Stimulated activated CD4-positive, alpha-beta T cell treated with anti-CD3 and anti-CD28 coated beads, TNF-alpha, amount 100 ng/mL, for 24 hours (primary cell): ENCODE measurements around the gene UQCRQ.

ENCODE experiments used
- DNase-seq, 3 experiments: peaks; one replicate each; pipeline ENCODE4 v3.0.0-alpha.2; 2020; ENCODE audit warnings: low read depth in 3 of 3

The UQCRQ gene

DNA sequence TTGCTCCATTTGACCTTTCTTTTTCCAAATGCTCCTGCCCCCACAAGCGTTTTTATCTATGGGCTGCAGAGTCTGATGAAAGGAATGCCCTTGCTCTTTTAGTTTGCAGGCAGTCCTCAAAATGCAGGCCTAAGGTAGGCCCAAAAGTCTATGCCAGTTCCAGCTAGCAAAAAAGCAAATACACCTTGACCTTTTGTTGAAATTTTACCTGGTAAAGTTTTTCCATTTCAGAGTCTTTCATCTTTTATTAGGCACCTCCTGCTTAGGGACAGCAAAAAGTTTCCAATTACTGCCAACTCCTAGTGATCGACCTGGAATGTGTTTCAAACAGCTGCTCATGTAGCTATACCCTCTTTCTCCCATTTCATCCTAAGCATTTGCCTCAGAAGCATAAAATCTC lies 4.4 kb downstream of the UQCRQ start:
- no peak for DNase-seq

DNA sequence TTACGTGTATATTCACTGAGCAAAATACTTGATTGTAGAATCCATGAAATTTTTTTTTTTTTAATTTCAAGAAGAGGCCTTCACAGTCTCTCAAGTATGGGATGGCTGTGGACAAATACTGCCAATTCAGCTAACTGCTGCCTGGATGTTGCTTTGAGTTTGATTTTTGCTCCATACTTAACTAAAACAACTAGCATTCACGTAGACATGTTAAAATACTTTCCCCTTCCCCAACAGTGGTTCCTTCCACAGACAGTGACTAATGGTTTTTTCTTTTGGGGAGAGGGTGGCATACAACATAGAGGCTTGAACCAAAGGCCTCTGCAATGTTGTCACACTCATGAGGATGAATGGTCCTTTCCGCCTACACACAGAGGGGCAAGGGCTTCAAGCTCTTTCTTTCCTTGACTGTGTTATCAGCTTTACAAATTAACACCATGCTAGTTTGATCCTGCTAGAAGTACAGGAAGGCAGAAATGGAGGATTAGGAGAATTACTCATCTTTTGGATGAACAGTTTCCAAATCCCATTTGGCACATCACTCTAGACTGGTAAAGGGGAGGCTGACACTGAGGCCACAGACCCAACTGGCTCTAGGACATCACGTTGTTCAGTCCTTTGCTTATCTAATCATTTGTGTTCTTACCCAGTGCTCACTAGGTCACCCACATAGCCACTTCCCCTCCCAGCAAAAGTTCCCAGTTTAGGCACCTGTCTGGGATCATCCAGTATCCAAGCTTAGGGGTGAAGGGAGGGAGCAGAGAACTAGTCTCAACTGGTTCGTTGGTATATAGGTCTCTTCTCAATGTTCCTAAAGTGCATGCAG lies 5.2 kb downstream of the UQCRQ start:
- DNase-seq, result no peak

DNA sequence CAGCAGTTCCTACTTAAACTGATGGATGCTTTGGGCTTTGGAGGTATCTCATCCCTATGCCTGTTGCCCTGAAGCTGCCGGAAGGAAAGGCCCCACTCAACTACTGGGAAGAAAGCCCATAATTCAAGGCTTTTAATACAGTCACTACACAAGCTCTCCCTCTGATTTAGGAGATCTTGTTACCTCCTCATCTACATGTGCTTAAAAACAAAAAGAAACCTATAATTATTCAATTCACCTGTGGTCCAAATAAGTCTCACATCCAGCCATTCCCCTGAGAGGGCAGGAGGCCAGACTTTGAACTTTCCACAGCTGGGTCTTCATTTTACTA lies 6.3 kb downstream of the UQCRQ start:
- no peak for DNase-seq

DNA sequence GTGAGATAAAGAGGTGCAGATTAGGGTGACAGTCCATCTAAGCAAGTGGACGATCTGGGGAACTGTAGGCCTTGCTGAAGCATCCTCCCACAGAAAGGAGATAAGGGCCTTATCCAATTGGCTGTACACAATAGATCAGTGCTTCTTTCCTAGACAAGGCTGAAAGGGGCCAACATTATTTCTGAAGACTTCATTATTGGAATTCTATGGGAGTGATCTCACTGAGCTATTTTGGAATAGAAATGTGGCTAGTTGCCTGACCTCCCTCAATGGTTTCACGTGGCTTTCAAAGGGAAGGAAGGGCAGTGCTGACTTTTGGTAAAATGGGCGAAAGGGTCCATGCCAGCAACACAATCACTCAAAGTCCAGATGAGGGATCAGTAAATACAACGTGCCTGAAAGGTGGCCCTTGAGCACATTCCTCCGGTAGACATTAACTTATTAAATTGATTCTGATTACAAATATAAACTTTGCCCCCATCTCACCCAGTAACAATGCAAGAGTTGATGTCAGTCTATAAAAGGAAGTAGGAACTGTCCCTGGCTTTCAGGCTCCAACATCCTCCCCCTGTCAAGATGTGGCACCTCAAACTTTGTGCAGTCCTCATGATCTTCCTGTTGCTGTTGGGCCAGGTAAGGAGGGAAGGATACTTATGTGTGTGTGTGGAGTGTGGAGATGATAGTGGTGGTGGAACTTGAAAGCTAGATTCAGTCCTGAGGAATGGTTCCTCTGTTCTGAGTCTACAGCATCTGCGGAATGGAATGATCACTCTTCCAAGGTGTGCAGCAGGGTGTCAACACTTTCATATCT lies 6.9 kb downstream of the UQCRQ start, which contains the start of gene LEAP2:
Gene LEAP2, plus strand, starts transcription at position 550 of the 811 bp plus-strand sequence. Its CDS starts 27 bp downstream, at position 577.
- DNase-seq, result no peak

DNA sequence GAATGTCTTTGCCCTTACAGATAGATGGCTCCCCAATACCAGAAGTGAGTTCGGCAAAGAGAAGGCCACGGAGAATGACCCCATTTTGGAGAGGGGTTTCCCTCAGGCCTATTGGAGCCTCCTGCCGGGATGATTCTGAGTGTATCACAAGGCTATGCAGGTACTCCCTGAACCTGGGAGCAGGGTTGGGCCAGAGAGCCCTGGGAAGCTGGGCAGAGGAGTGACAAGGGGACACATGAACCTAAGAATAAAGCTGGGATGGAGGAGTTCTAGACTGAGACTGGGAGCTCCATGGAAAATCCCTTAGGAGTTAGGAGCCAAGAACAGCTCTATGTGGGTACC lies 7.5 kb downstream of the UQCRQ start:
- DNase-seq, result no peak

DNA sequence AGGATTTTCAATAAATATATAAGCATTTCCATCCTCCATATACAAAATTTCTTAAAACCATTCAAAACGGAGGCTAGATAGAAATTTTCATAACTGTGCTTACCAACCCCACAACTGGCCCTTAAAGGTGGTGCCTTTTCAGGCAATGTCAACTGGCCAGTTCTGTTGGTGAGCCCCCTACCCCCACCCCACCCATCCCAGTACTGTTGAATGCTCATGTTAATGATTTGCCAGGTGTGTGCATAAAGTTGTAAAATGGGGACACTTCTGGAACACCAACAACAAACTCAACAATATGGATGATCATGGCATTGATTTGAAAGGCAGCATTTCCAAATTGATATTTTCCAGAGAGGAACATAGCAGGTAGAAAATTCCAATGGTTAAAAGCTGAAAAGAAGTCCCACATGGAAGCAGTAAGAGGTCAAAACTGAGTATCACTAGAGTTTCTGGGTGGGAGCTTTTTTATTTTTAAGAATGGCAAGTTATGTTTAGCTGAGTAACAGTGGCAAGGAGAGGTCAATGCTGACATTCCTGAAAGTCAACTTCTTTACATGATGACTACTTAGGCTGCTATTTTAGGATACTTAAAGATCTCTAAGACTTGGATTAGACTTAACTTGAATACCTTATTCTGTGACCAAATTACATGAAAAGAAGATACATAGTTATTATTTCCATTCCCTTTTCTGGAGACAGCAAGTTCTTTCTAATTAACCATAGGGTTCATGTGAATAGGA lies 9.7 kb downstream of the UQCRQ start:
- DNase-seq, result no peak

DNA sequence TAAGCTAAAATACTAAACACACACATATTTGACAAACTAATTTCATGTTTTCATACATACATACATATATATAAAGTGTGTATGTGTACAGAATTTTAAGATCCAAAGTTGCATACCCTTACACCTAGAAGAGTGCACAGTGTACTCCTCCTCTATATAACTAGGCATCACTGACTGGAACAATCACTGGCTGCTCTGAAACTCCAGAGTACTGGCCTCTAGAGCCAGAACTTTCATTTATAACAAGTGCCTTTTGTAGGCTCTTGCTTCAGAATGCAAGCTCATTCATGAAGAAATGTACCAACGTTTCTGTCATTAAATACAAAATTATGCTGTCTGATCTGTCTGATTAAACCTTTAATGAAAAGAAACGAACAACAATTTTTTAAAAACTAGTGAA lies 11.0 kb downstream of the UQCRQ start:
- no peak for DNase-seq

DNA sequence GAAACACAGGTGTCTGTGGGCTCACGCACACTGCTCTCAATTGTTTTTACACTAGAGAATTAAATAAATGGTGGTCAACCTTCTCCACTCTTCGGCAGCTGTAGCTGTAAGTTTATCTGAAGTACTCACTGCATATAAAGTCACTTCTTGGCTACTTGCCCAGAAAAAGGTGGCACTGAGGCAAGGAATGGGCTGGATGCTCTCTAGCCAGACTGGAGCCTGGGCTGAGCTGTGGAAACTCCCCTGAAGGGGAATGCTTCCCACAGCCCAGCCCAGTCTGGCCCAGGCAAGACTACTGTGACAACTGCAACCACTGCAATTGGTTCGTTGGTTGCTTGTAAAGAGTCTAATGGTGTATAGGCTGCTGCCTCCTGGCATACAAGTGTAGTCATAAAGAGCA lies 11.5 kb downstream of the UQCRQ start:
- no peak for DNase-seq

DNA sequence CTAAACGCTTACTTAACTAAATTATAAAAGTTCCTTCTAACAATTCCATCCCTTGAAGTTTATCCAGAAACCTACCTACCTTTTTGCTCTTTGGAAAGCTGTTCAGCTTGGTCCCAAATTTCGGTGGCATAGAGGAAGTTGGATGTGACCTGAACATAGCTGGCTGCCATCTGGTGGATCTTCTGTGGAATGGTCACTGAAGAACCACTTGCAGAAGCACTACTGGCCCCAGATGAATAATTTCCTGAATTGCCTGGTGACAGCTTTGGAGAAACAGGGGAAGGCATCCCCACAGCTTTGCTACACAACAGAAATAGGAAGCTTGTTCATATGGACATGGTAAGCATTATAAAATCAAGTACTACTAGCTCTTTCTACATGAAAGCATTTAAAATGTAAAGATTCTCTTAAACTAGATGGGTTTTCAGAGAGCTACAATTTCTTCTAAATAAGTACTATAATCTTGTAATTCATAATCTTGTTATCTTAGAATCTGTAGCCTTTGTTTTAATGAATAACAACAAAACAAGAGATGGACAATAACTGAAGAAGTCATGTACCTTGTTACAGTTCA lies 16.9 kb downstream of the UQCRQ start:
- DNase-seq, result no peak

DNA sequence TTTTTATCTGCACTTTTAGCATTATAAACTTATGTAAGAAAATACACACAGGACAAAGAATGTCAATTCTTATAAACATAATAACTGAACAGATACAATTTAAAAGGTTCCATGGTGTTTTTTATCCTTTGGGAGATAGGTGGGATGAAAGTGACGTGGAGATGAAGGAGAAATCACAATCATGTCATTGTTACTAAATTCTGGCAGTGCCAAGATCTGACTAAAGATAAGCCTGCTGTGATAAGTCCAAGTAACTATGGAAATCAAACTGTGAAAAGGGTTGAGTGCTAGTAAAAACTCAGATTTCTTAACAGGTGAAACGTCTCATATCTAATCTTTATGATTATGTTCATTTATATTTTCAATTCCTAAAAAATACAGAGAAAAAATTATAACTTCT lies 18.1 kb downstream of the UQCRQ start:
- DNase-seq, result no peak

DNA sequence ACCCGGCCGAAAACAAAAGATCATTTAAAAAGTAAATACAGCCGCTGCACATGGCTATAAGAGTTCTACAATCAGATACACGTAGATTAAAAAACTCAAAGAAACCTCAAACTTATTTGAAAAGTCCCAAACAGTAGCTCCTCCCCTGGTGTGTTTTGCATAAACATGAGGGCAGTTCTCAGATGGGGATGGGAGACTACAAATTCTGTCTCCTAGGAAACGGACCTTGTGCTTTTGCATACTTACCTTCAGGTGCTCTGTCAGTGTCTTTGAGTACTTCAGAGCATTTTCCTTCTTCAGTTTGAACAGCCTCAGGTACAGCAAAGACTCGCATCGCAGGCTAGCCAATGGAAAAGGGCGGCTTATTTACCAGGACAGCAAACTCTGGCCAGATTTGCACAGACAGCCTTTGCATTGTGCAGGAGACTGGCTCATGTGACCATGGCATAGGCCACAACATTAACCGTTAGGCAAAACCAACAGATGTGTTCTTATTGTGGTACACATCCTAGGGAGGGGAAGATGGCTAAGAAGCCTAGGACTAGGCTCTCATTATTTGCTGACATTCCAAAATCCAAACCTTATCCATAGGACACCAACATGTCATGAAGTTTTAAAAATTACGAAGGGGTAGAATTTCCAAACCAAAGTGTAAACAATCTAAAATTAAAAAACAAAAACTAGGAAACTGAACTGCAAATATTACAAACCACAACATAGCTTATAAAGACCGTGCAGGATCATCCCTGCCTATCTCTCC lies 19.8 kb downstream of the UQCRQ start:
- DNase-seq, result no peak

DNA sequence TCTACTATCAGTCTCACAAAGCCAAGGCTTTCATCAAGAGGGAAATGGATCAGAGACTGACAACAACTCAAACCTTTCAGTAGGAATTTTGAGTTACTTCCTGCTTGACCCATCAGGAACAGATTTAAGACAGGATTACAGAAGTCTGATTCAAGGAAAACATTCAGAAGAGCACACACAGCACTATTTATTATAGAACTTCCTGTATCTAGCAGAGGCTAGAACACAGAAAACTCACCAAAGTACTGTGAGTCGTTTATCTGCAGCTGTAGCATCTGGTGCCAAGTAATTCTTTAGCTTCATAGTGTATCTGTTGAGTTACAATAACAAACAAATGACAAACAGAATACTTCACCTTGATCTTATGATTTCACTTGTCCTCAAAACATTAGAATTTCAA lies 20.8 kb downstream of the UQCRQ start:
- no peak for DNase-seq

DNA sequence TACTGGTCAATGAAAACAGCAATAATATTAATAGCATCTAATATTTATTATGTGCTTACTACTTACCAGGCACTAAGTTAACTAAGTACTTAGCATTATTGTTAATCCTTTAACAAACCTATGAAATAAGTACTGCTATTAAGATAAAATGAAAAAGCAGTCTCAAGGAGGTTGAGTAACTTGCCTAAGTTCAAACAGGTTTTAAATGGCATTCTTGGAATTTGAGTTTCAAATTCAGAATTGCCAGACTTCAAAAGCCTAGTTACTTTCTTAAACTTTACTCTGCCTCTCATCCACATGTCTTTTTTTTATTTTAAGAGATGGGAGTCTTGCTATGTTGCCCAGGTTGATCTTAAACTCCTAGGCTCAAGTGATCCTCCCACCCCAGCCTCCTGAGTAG lies 23.1 kb downstream of the UQCRQ start:
- DNase-seq, result no peak

DNA sequence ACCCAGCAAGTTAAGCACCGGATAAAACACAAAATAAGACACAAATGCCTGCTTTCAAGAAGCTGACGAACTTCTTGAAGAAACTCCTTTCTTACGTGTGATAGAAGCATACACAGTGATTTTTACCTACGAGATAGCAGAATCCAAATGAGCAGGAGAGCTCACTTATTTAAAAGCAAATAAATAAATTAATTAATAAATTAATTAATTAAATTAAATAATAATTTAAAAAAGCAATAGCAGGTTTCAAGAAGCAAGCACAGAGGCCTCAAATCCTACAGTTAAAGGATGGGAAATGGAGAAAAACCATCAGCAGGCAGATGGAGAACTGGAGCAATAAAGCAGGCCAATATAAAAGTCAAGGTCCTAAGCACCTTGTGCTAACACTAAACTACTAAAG lies 24.4 kb downstream of the UQCRQ start:
- DNase-seq, result no peak

DNA sequence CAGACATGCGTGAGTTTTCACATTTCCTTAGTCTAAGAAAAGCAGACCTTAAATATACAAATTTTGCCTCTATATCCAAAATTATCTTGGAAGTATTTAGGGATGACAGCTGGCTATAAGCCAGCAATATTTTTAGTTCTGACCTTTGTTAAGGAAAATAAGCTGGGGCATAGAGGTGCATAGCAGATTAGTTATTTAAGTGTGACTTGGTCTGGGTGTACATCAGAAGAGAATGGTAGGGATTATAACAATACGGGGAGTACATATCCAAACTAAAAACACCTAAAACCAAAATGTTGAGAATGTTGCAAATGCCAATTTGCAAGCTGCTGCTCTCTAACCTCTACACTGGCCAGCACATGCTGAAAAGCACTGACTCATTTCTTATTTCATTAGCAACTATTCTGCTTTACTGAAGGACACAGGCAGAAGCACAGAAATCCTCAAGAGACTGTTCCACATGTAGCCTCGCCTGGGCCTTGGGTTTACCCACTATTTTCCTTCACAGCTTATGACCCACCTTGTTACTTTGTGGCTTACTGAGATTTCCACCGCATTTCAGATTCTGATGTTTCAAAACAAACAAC lies 29.4 kb downstream of the UQCRQ start:
- no peak for DNase-seq

DNA sequence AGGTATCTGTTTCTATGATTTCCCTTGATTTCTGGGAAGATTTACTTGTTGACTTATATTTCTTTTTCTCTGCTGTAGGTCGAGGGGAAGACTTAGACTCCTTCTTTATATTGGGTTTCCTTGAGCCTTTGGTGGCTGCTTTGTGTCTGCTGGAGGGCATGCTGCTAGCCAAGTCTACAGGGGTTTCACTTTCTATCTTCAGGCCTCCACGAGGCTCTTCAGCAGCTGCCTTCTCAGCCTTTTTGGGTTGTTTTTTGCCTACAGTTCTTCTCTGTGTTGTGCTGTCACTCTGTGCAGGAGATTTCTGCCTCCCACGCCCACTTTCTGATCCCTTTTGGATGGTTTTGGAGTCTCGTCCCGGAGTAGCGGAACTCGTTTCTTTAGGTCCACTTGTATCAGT lies 30.2 kb downstream of the UQCRQ start:
- no peak for DNase-seq

DNA sequence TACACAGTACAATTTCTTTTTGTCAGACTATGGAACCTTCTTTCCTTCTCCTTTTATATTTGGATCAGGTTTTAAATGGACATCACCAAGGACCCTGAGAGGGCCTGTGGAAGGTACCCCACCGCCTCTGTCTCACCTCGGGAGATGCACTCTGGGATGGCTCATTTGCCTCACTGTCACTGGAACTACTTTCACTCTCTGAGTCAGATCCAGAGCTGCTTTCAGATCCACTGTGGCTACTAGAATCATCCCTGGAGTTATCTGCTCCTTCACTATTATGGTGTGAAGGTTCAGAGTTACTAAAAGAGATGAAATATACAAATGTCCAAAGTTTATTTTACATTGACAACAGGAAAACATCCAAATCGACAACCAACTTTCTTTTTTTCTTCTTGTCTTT lies 31.7 kb downstream of the UQCRQ start:
- DNase-seq, result no peak

DNA sequence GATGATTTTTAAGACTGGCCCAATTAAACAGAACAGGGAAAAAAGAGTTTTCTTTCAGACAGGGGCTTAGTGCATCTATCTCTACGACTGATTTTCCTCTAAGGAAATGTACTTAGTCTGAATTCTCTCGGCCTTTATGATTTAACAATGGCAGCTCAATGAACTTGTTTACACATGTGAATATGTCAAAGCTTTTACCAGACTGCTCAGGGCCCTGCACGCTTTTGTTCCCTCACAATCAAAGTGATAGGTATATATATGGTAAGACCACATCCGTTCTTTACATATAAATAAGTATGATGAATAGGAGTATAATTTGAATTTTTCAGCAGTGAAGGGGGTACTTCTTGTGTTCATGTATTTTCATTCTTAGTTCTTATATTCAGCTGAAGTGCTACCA lies 34.6 kb downstream of the UQCRQ start:
- no peak for DNase-seq

DNA sequence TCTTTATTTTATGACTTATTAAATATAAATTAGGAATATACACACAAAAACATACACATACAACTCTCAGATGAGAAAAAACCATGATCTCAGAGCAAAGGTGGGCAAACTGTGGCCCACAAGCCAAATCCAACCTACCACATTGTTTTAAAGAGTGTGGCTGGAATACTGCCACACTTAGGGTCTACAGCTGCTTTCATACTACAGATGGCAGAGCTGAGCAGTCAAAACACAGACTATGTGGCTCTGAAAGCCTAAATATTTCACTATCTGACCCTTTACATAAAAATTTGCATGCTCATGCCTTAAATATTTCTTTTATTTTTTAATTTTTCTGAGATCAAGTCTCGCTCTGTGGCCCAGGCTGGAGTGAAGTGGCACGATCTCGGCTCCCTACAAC lies 35.3 kb downstream of the UQCRQ start:
- DNase-seq, result no peak

DNA sequence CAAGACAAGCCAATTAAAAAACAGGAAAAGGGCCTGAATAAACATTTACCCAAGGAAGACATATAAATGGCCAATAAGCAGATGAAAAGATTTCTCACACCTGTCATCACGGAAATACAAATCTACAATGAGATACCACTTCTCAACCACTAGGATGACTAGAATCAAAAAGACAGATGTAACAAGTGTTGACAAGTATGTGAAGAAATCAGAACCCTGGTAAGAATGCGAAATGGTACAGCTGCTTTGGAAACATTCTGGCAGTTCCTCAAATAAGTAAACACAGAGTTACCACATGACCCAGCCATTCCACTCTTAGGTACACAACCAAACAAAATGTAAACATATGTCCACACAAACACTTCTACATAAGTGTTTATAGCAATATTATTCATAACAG lies 39.5 kb downstream of the UQCRQ start:
- no peak for DNase-seq

DNA sequence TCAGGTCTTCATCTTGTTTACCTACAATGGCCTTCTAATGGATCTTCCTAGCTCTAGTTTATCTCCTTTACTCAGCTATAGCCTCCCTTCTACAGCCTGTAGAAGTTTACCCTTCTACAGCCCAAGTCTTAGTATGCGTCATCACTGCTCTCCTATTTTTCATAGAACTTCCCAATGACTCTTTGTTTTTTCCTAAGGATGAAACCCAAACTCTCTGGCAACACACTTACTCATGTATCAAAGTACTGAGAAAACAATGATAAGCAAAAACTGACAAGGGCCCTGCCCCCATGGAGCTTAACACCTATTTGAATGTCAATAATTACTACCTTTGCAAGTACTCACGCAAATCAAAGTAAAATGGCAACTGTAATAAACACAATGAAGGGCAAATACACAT lies 40.7 kb downstream of the UQCRQ start:
- DNase-seq, result no peak
